ENCODE data around the gene HEATR5B.
"Not testable (repeated sequence)": the region's sequence is repeated elsewhere in the genome, so short reads cannot be mapped to it uniquely, and the experiment has no call there.

HEATR5B gene

GRCh38 chr2:37061013-37061711 lies 23.0 kb downstream of the HEATR5B start:
- no peak for DNase-seq

GRCh38 chr2:37060446-37060845 lies 23.7 kb downstream of the HEATR5B start:
- no peak for DNase-seq

GRCh38 chr2:37059841-37060240 lies 24.3 kb downstream of the HEATR5B start:
- DNase-seq = no peak

GRCh38 chr2:37052600-37053332 lies 31.4 kb downstream of the HEATR5B start:
- DNase-seq = no peak

- no peak for DNase-seq
Observed at GRCh38 chr2:37039580-37039979, 44.6 kb downstream of the HEATR5B start.

GRCh38 chr2:37037771-37038170 lies 46.4 kb downstream of the HEATR5B start:
- DNase-seq = no peak

- DNase-seq = no peak
Observed at GRCh38 chr2:37029758-37030157, 54.4 kb downstream of the HEATR5B start.

GRCh38 chr2:37026050-37026449 lies 58.1 kb downstream of the HEATR5B start:
- DNase-seq = no peak

- no peak for DNase-seq
Observed at GRCh38 chr2:37020887-37021796, 63.0 kb downstream of the HEATR5B start.

GRCh38 chr2:37020212-37020886 lies 63.8 kb downstream of the HEATR5B start:
- no peak for DNase-seq

GRCh38 chr2:37013315-37013641 lies 70.9 kb downstream of the HEATR5B start:
- no peak for DNase-seq

- no peak for DNase-seq
Observed at GRCh38 chr2:37011130-37011529, 73.0 kb downstream of the HEATR5B start.

- DNase-seq = peak; percentile 7
Observed at GRCh38 chr2:37005118-37005868, 78.9 kb downstream of the HEATR5B start.

GRCh38 chr2:37000988-37001556 lies 83.1 kb downstream of the HEATR5B start:
- DNase-seq = no peak

GRCh38 chr2:37000318-37000717 lies 83.9 kb downstream of the HEATR5B start:
- DNase-seq = no peak

GRCh38 chr2:36999416-36999815 lies 84.8 kb downstream of the HEATR5B start:
- DNase-seq = not testable (repeated sequence)

- no peak for DNase-seq
Observed at GRCh38 chr2:36993841-36994620, 90.1 kb downstream of the HEATR5B start.

- no peak for DNase-seq
Observed at GRCh38 chr2:36988008-36988407, 96.2 kb downstream of the HEATR5B start.

GRCh38 chr2:36982467-36982866 lies 101.7 kb downstream of the HEATR5B start:
- no peak for DNase-seq

- no peak for DNase-seq
Observed at GRCh38 chr2:36981911-36982310, 102.3 kb downstream of the HEATR5B start.

GRCh38 chr2:36979007-36979406 lies 105.2 kb downstream of the HEATR5B start:
- not testable (repeated sequence) for DNase-seq
